GM12801 (cell line): ENCODE data around the gene LMF1.

ENCODE experiments used
- TF ChIP-seq, protein P1 (sequence below): IDR thresholded peaks from one replicate; pipeline ENCODE4 v1.5.1; 2011; ENCODE audit warnings: control low read depth; ENCODE audit not compliant: insufficient read length; ENCODE audit errors: extremely low read depth

The LMF1 gene

GRCh38 chr16:912684-913613, 57.8 kb downstream of the LMF1 start:
- TF ChIP-seq, protein P1, sequence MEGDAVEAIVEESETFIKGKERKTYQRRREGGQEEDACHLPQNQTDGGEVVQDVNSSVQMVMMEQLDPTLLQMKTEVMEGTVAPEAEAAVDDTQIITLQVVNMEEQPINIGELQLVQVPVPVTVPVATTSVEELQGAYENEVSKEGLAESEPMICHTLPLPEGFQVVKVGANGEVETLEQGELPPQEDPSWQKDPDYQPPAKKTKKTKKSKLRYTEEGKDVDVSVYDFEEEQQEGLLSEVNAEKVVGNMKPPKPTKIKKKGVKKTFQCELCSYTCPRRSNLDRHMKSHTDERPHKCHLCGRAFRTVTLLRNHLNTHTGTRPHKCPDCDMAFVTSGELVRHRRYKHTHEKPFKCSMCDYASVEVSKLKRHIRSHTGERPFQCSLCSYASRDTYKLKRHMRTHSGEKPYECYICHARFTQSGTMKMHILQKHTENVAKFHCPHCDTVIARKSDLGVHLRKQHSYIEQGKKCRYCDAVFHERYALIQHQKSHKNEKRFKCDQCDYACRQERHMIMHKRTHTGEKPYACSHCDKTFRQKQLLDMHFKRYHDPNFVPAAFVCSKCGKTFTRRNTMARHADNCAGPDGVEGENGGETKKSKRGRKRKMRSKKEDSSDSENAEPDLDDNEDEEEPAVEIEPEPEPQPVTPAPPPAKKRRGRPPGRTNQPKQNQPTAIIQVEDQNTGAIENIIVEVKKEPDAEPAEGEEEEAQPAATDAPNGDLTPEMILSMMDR = no peak

DNA sequence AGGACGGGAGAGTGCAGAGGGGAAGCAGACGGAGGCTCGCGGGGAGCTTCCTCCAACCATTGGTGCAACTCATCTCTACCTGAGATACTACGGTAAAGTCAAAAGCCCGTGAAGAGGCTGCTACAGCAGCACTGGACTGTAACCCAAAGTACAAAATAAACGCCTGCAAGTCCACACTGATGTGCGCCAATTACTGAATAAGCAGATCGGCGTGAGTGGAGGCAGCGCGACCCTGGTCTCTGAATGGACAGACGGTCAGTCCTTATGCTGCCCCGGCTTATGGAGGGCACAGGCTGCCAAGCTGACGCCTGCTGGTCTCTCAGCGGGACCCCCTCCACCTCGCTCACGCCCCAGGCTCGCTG, 58.5 kb downstream of the LMF1 start:
- TF ChIP-seq, protein P1 = no peak

DNA sequence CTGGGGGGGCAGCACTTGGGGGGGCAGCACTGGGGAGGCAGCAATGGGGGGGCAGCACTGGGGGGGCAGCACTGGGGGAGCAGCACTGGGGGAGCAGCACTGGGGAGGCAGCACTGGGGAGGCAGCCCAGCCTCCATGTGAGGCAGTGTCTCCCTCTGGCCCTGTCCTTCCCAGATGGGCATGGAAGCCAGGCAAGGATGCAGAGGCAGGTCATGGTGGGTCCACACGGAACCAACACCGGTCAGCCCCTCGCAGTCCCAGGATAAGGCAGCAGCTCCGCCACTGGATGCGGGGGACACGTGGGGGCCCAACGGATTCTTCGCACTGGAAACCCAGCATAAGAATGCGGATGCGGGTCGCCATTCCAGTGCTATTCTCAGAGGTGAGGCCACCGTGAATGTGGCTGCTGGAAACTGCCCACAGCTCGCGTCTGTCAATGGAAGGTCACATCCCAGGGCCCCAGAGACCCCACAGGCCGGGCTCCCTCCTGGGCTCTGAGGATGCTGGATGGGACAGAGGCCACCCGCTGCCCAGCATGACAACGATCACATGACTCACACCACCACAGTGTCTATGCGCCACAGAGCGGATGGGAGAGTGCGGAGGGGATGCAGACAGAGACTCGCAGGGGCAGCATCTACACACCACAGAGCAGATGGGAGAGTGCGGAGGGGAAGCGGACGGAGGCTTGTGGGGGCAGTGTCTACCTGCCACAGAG, 59.0 kb downstream of the LMF1 start:
- TF ChIP-seq, protein P1 = no peak

DNA sequence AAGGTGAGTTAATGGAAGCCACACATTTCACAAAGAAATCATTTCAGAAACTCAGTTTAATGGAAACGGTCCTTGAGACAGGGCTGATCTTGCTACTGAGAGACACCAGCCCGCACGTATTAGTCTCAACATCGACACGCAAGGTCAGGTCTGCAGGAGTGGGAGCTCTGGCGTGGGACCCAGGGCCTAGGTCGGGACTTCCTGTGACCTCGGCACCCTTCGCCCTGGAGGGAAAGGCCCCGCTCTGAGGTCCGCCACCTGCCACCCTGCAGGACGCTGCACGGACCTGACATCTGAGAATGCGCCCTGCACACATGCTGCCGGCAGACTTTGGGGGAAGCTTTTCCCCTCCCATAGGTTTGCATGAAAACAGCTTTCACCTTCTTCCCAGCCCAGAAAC, 59.7 kb downstream of the LMF1 start:
- TF ChIP-seq, protein P1 = no peak

DNA sequence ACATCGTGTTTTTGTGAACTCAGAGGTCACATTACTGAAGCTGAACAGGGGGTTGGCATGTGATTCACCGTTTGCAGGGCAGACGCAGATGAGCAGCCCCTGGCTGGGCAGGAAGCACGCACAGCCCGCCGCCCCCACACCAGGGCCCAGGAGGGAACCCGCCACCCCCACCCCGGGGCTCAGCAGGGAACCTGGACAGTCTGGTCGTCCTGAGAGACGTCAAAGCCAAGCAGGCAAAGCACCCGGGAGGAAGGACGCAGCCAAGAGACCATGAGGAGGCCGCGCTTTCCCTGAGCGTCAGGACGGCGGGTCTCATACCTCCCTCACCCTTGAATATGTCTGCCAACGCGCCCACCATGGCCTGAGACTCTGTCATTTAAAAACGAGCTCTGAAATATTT, 60.6 kb downstream of the LMF1 start:
- TF ChIP-seq, protein P1 = no peak

GRCh38 chr16:909281-910000, 61.3 kb downstream of the LMF1 start:
- TF ChIP-seq, protein P1 = no peak
